ENCODE results near the gene MCRIP2.

DNA sequence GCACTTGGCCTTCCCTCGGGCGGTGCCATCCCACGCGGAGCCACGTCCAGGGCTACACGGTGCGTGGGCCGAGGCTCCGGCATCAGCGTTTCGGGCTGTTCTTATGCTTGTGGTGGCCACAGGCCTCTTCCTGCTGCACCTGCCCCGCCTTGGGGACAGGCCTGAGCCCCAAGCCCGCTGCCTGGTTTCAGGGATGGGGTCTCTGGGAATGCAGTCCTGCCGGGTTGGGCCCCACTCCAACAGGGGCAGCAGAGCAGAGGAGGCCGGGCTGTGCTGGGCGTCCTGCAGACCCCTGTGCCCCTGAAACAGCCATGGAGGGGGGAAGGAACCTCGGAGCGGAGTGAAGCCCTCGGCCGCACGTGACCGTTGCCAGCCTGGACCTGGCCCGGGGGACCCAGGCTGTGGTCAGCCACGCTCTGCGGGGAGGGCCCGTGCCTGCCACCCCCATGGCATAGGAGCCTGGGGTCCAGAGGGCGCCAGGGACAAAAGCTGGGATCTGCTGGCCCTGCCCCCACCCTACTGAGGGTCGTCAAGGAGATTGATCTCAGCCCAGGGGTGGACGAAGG is 11.3 kb upstream of the MCRIP2 start:
- TF ChIP-seq, protein P1, sequence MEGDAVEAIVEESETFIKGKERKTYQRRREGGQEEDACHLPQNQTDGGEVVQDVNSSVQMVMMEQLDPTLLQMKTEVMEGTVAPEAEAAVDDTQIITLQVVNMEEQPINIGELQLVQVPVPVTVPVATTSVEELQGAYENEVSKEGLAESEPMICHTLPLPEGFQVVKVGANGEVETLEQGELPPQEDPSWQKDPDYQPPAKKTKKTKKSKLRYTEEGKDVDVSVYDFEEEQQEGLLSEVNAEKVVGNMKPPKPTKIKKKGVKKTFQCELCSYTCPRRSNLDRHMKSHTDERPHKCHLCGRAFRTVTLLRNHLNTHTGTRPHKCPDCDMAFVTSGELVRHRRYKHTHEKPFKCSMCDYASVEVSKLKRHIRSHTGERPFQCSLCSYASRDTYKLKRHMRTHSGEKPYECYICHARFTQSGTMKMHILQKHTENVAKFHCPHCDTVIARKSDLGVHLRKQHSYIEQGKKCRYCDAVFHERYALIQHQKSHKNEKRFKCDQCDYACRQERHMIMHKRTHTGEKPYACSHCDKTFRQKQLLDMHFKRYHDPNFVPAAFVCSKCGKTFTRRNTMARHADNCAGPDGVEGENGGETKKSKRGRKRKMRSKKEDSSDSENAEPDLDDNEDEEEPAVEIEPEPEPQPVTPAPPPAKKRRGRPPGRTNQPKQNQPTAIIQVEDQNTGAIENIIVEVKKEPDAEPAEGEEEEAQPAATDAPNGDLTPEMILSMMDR (IDR thresholded peaks at IDR 0.05), result no peak
- TF ChIP-seq POLR2A (IDR thresholded peaks at IDR 0.05), result no peak

Measured in body of pancreas (tissue), 4 donors.